CD14-positive monocyte (primary cell): ENCODE measurements around the gene ITGB6. TPM values are rescaled to one million over a fixed set of nuclear protein-coding genes. Genes with fewer than 3 reads are reported as not detected.

Source experiments
- DNase-seq, 3 donors: peaks; one replicate each; pipeline ENCODE4 v3.0.0-alpha.2; 2011 to 2022
- H2AFZ ChIP-seq: 2 replicates; pipeline ENCODE4 v1.6.0; 2012; ENCODE audit warnings: mild to moderate bottlenecking, low read depth, low read length, inconsistent platforms; ENCODE audit not compliant: insufficient read depth, poor library complexity, severe bottlenecking
- H3K27ac ChIP-seq, 2 donors: 1 replicate in 1 of 2; 2 replicates in 1 of 2; pipeline ENCODE4 v1.5.1; 2012 to 2013; ENCODE audit warnings: low read length in 2 of 2, control low read depth in 1 of 2, inconsistent platforms in 1 of 2, low read depth in 1 of 2, mild to moderate bottlenecking in 1 of 2
- H3K27me3 ChIP-seq, 2 donors: one replicate each; pipeline versions ENCODE4 v1.6.0 to v1.6.1; 2011 to 2013; ENCODE audit warnings: low read length in 2 of 2; ENCODE audit not compliant: control insufficient read depth in 2 of 2, insufficient read depth in 2 of 2
- H3K36me3 ChIP-seq, 2 donors: replicated peaks in 1 of 2; 1 replicate in 1 of 2; 2 replicates in 1 of 2; pipeline versions ENCODE4 v1.5.1 to v1.6.1; 2012 to 2013; ENCODE audit warnings: low read length in 2 of 2, control low read depth in 1 of 2, inconsistent platforms in 1 of 2, mild to moderate bottlenecking in 1 of 2; ENCODE audit not compliant: insufficient read depth in 2 of 2, control insufficient read depth in 1 of 2
- H3K4me1 ChIP-seq, 2 donors: 1 replicate in 1 of 2; 2 replicates in 1 of 2; pipeline versions ENCODE4 v1.5.1 to v1.6.1; 2012 to 2013; ENCODE audit warnings: low read length in 2 of 2, control low read depth in 1 of 2, inconsistent platforms in 1 of 2, mild to moderate bottlenecking in 1 of 2, moderate library complexity in 1 of 2; ENCODE audit not compliant: insufficient read depth in 2 of 2, control insufficient read depth in 1 of 2
- H3K4me2 ChIP-seq: replicated peaks from 2 replicates; pipeline ENCODE3; 2012; ENCODE audit warnings: low read length, moderate library complexity, mild to moderate bottlenecking; ENCODE audit not compliant: poor library complexity, severe bottlenecking; ENCODE audit errors: extremely low read depth
- H3K4me3 ChIP-seq, 3 experiments: fragments of 200-600 bp in 1 of 3; sonication (generic) in 1 of 3; replicated peaks in 1 of 3; 1 replicate in 2 of 3; 2 replicates in 1 of 3; pipeline ENCODE4 v1.5.1; 2011 to 2013; ENCODE audit warnings: low read length in 3 of 3, mild to moderate bottlenecking in 3 of 3, control low read depth in 2 of 3, low read depth in 2 of 3, inconsistent platforms in 1 of 3, moderate library complexity in 1 of 3
- H3K79me2 ChIP-seq: 2 replicates; pipeline ENCODE4 v1.6.0; 2012; ENCODE audit warnings: mild to moderate bottlenecking, control low read depth, inconsistent platforms, low read length, moderate library complexity; ENCODE audit not compliant: insufficient read depth
- H3K9ac ChIP-seq: 2 replicates; pipeline ENCODE4 v1.6.0; 2017; ENCODE audit warnings: low read length, mild to moderate bottlenecking; ENCODE audit not compliant: insufficient read depth, poor library complexity, severe bottlenecking
- H3K9me3 ChIP-seq, 2 donors: replicated peaks in 1 of 2; 1 replicate in 1 of 2; 2 replicates in 1 of 2; pipeline versions ENCODE4 v1.5.1 to v1.6.1; 2012 to 2013; ENCODE audit warnings: low read length in 2 of 2, control low read depth in 1 of 2; ENCODE audit not compliant: control insufficient read depth in 1 of 2, insufficient read depth in 1 of 2
- H4K20me1 ChIP-seq: 2 replicates; pipeline ENCODE4 v1.6.0; 2012; ENCODE audit warnings: mild to moderate bottlenecking, low read length, control low read depth, moderate library complexity; ENCODE audit not compliant: insufficient read depth
- H3K27ac Mint-ChIP-seq, 7 donors: one replicate each; pipeline ENCODE4 v1.8.0; 2020; ENCODE audit warnings: mild to moderate bottlenecking in 7 of 7, mixed read lengths in 7 of 7, moderate library complexity in 6 of 7, inconsistent platforms in 2 of 7
- H3K27me3 Mint-ChIP-seq, 3 donors: one replicate each; pipeline ENCODE4 v1.8.0; 2021 to 2022; ENCODE audit warnings: low read depth in 3 of 3, mild to moderate bottlenecking in 3 of 3, mixed read lengths in 3 of 3, moderate library complexity in 3 of 3, inconsistent platforms in 1 of 3
- H3K36me3 Mint-ChIP-seq, 2 donors: one replicate each; pipeline ENCODE4 v1.8.0; 2020; ENCODE audit warnings: mixed read lengths in 2 of 2, inconsistent platforms in 1 of 2, mild to moderate bottlenecking in 1 of 2
- H3K4me1 Mint-ChIP-seq: one replicate; pipeline ENCODE4 v1.8.0; 2020; ENCODE audit warnings: mild to moderate bottlenecking, mixed read lengths
- H3K4me3 Mint-ChIP-seq, 2 donors: one replicate each; pipeline ENCODE4 v1.8.0; 2020; ENCODE audit warnings: mild to moderate bottlenecking in 2 of 2, mixed read lengths in 2 of 2, moderate library complexity in 1 of 2
- H3K9me3 Mint-ChIP-seq, 7 donors: one replicate each; pipeline ENCODE4 v1.8.0; 2020 to 2022; ENCODE audit warnings: mixed read lengths in 7 of 7, mild to moderate bottlenecking in 6 of 7, moderate library complexity in 6 of 7, inconsistent platforms in 2 of 7
- CTCF ChIP-seq: fragments of 200-600 bp; IDR thresholded peaks from one replicate; pipeline ENCODE4 v1.8.0; 2022; ENCODE audit warnings: antibody characterized with exemption, mild to moderate bottlenecking
- WGBS: methylation state at CpG from one replicate; pipeline ENCODE4 v1.1.5; 2013; ENCODE audit warnings: missing lambda C conversion rate; ENCODE audit not compliant: insufficient coverage; 5-methylcytosine and 5-hydroxymethylcytosine counted together
- intact Hi-C, 2 donors: fragments of 100-400 bp; cut with micrococcal nuclease; formaldehyde crosslinking; loops; one replicate each; pipeline versions ENCODE4 v1.15.0 to v1.15.1; 2023
- polyA plus RNA-seq, 3 donors: library from polyadenylated mRNA; depleted of rRNA in 1 of 3; unstranded in 2 of 3; stranded (reverse) in 1 of 3; fragments of 300-500 nt in 2 of 3; fragments of >200 nt in 1 of 3; fragmentation: Illumina TruSeq in 2 of 3; gene quantifications; 1 replicate in 2 of 3; 2 replicates in 1 of 3; pipeline ENCODE4 v1.2.3, GENCODE V29; 2012 to 2021

The ITGB6 gene
- polyA plus RNA-seq, 3 donors, result not detected

GRCh38 chr2:160209516-160209856, 9.4 kb upstream of the ITGB6 start:
- no peaks in the 10 kb centered on the region for H3K27me3 ChIP-seq
- no peak overlapping the region for H3K4me2 ChIP-seq
- no peak overlapping the region for H3K27ac ChIP-seq
- Mint-ChIP-seq H3K4me3 (no peak overlapping the region), H3K27ac (no peak overlapping the region), H3K36me3 (no peaks in the 10 kb centered on the region), H3K4me1 (peaks cover 25% of the 10 kb centered on the region), H3K9me3 (peaks cover 0 to 4% (median 0%) of the 10 kb centered on the region in 7 donors), H3K27me3 (peaks cover 3 to 6% (median 5%) of the 10 kb centered on the region in 3 donors)
- no peaks in the 10 kb centered on the region for H3K79me2 ChIP-seq
- WGBS, result 100% methylated on average over 1 of the region's 1 CpG
- no peaks in the 10 kb centered on the region for H3K9me3 ChIP-seq
- intact Hi-C loops, result no loop called here
- H4K20me1 ChIP-seq, result no peaks in the 10 kb centered on the region
- TF ChIP-seq CTCF, result no peak
- peak in 1 of 3 donors; percentile 57 for DNase-seq
- no peak overlapping the region for H3K4me3 ChIP-seq
- H3K9ac ChIP-seq, result no peak overlapping the region
- H3K36me3 ChIP-seq, result no peaks in the 10 kb centered on the region
- peaks cover 12 to 17% of the 10 kb centered on the region in 2 donors for H3K4me1 ChIP-seq
- no peak overlapping the region for H2AFZ ChIP-seq

- H3K4me1 Mint-ChIP-seq, result peaks cover 25% of the 10 kb centered on the region
- H3K4me3 Mint-ChIP-seq, result no peak overlapping the region
- DNase-seq, result no peak
- Histone ChIP-seq H3K79me2 (no peaks in the 10 kb centered on the region), H3K4me3 (no peak overlapping the region), H3K27ac (no peak overlapping the region), H3K27me3 (no peaks in the 10 kb centered on the region), H2AFZ (peak overlapping the region; percentile 59), H3K4me1 (peaks cover 12 to 17% of the 10 kb centered on the region in 2 donors), H3K9ac (no peak overlapping the region), H3K36me3 (no peaks in the 10 kb centered on the region), H3K9me3 (no peaks in the 10 kb centered on the region), H4K20me1 (no peaks in the 10 kb centered on the region), H3K4me2 (no peak overlapping the region)
- intact Hi-C loops, result no loop called here
- peaks cover 0 to 4% (median 0%) of the 10 kb centered on the region in 7 donors for H3K9me3 Mint-ChIP-seq
- H3K27ac Mint-ChIP-seq, result peak overlapping the region in 1 of 7 donors; percentile 2
- H3K36me3 Mint-ChIP-seq, result no peaks in the 10 kb centered on the region
- over 99% methylated on average over 9 of the region's 11 CpGs for WGBS
- peaks cover 2 to 6% (median 3%) of the 10 kb centered on the region in 3 donors for H3K27me3 Mint-ChIP-seq
- no peak for TF ChIP-seq CTCF
Measured at GRCh38 chr2:160208655-160209515, 8.8 kb upstream of the ITGB6 start.
